ENCODE results near the gene MORN1.

GRCh38 chr1:2412773-2413494, 21.6 kb upstream of the MORN1 start:
- TF ChIP-seq CTCF (IDR thresholded peaks at IDR 0.05; ENCODE audit: low read depth, low read length) (no peak), EZH2phosphoT487 (IDR thresholded peaks at IDR 0.05; ENCODE audit: low read depth) (no peak)

Measured in OCI-LY3 (cell line).